ENCODE measurements around the gene IFI30. TPM values are rescaled to one million over a fixed set of nuclear protein-coding genes. Genes with fewer than 3 reads are reported as not detected.

The IFI30 gene
- total RNA-seq, 3 donors from 2014 or later = 46.6 to 122 (median 49.4) TPM

DNA sequence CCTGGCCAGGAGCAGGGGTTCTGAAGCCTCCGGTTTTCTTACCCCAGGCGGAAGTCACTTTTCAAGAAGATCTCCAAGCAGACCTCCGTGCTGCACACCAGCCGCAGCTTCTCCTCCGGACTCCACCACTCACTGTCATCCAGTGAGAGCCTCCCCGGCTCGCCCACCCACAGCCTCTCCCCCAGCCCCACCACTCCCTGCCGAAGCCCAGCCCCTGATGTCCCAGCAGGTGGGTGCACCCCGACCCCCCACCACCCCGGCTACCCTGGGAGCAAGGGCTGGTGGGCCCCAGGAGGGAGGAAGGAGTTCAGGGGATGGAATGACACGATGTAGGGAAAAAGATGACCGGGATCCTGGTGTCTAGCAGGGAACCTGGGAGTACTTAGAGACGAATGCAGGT, 26.2 kb upstream of the IFI30 start:
- Histone ChIP-seq H3K36me3 (ENCODE audit: low read depth) (no peaks in the 10 kb centered on the region), H3K9me3 (no peaks in the 10 kb centered on the region), H3K4me1 (ENCODE audit: low read depth) (peaks cover 6% of the 10 kb centered on the region), H3K4me3 (no peak overlapping the region)
- DNase-seq (peak in 1 of 3 donors; percentile 24), ATAC-seq (no peak)
- TF ChIP-seq, protein P1, sequence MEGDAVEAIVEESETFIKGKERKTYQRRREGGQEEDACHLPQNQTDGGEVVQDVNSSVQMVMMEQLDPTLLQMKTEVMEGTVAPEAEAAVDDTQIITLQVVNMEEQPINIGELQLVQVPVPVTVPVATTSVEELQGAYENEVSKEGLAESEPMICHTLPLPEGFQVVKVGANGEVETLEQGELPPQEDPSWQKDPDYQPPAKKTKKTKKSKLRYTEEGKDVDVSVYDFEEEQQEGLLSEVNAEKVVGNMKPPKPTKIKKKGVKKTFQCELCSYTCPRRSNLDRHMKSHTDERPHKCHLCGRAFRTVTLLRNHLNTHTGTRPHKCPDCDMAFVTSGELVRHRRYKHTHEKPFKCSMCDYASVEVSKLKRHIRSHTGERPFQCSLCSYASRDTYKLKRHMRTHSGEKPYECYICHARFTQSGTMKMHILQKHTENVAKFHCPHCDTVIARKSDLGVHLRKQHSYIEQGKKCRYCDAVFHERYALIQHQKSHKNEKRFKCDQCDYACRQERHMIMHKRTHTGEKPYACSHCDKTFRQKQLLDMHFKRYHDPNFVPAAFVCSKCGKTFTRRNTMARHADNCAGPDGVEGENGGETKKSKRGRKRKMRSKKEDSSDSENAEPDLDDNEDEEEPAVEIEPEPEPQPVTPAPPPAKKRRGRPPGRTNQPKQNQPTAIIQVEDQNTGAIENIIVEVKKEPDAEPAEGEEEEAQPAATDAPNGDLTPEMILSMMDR (IDR thresholded peaks at IDR 0.05) = no peak
- intact Hi-C loops (cut with DNase I, micrococcal nuclease) = no loop called here

DNA sequence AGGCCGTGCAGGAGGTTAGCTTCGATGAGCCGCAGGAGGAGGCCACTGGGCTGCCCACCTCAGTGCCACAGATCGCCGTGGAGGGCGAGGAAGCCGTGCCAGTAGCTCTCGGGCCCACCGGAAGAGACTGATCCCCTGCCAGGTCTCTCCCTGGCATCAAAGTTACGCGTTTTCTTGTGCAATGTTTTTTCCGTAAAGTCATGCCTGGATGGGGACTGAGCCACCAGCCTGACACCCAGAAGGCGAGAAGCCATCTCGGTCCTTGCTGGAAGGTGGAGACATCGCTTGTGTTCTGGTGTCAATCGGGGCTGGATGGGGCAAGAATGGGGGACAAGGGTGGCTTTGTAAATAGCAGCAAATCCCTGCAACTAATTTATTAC, 24.0 kb upstream of the IFI30 start:
- H3K9me3 ChIP-seq = no peaks in the 10 kb centered on the region
- H3K4me3 ChIP-seq = no peak overlapping the region
- no peak for DNase-seq
- intact Hi-C loops (cut with DNase I, micrococcal nuclease) = no loop called here
- TF ChIP-seq, protein P1 (IDR thresholded peaks at IDR 0.05) = no peak
- H3K36me3 ChIP-seq (ENCODE audit: low read depth) = peaks cover 4% of the 10 kb centered on the region
- ATAC-seq = no peak
- peaks cover 17% of the 10 kb centered on the region for H3K4me1 ChIP-seq (ENCODE audit: low read depth)

DNA sequence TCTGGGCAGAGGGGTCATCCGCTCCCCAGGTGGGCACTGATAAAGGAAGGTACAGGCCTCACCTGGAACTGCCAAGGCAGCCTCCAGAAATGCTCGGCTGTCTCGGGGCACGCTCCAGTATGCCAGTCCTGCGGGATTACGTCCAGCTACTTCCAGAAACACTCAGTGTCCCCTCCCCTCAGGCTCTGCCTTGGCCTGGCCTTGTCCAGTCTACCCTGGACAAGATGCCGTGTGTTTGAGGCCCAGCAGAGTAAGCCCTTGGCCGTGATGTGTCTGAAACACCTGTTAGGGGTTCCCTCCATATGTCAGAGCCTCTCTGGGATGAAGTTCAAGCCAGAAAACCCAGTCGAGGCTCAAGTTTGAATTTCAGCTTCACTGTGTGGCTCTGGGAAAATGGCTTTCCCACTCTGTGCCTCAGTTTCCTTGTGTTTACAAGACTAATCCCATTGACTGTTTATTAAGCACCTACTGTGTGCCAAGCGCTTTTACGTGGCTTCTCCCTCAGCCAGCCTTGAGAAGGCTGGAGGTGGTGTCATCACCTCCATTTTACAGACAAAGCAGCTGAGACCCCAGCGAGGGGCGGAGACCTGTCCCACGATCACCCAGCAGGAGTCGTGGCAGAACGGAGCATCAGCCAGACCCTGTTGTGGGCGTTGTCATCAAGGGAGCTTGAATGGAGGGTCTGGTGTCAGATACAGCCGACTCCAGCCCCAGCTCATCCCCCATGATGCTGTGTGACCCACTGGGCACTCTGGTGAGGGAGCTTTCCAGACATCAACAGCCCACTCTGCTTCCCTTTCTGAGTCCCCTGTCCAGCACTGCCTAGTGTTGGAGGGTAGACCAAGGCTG, 22.6 kb upstream of the IFI30 start:
- Histone ChIP-seq H3K4me3 (no peak overlapping the region), H3K36me3 (ENCODE audit: low read depth) (peaks cover 4% of the 10 kb centered on the region)
- intact Hi-C loops (cut with DNase I, micrococcal nuclease) = no loop called here

DNA sequence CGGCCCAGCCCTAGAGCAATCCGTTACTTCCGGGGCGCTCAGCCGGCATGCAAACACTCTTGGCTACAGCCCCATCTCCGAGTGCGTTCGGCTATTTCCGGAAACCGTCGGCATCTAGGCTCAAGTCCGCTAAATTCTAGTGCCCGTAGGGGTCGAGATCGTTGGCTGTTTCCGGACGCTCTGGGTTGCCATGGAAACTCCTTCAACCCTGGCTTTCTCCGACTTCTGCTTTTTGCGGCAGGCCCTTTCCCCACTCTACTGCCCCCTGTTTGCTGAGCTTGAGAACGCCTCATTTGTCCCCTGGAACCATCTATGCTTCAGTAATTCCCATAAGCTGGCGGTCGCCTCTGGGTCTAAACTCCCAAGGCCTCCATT, 21.2 kb upstream of the IFI30 start:
- H3K36me3 ChIP-seq (ENCODE audit: low read depth) = peaks cover 4% of the 10 kb centered on the region
- ATAC-seq (peak; percentile 74), DNase-seq (peak; percentile 98 to 100 (median 98))
- TF ChIP-seq, protein P1 (IDR thresholded peaks at IDR 0.05) = no peak
- H3K9me3 ChIP-seq = no peaks in the 10 kb centered on the region
- intact Hi-C loops (cut with DNase I, micrococcal nuclease) = no loop called here
- peak overlapping the region; percentile 29 for H3K4me3 ChIP-seq
- H3K4me1 ChIP-seq (ENCODE audit: low read depth) = peaks cover 39% of the 10 kb centered on the region

More for the DNA sequence above, 22.6 kb upstream of the IFI30 start:
- ATAC-seq = no peak
- peak in 2 of 3 donors; percentile 22 to 45 for DNase-seq
- TF ChIP-seq, protein P1 (IDR thresholded peaks at IDR 0.05) = no peak
- no peaks in the 10 kb centered on the region for H3K9me3 ChIP-seq
- H3K4me1 ChIP-seq (ENCODE audit: low read depth) = peaks cover 25% of the 10 kb centered on the region

DNA sequence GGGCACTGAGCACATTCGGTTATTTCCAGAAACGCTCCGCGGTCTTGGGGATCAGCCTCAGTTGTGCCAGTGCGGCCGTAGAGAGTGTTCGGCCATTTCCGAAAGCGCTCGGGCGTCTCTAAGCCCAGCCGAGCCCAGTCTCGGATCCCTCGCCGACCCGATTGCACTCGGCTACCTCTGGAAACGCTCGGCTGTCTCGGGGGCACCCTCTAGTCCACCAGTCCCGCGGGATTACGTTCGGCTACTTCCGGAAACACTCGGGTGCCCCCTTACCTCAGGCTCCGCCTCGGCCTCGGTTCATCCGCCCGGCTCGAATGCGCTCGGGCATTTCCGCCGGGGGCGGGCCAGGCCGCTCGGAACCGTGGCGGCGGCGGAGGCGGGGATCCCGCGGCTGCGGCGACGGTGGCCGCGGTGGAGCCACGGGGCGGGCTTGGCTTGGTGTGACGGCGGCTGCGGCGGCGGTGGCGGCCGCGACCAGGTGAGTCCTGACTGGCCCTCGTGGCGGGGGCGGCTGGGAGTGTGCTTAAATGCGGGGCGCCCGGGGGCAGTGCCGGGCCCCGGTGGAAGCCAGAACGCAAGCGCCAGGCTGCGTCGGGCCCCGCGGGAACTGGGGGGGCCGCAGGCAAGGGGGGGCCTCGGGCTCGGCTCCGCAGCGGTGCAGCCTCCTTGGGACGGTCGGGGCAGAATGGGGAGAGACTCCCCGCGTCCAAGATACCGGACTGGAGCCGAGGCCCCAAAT, 20.6 kb upstream of the IFI30 start, which contains the start of gene PIK3R2:
Gene PIK3R2 (plus strand): TSS at position 347 of the 739 bp plus-strand sequence. CDS start 2,717 bp downstream, outside the sequence.
- Histone ChIP-seq H3K4me3 (peak within 1 kb of the TSS; percentile 29), H3K9me3 (no peaks in the 10 kb centered on the region), H3K4me1 (ENCODE audit: low read depth) (peaks cover 43% of the 10 kb centered on the region), H3K36me3 (ENCODE audit: low read depth) (peaks cover 4% of the 10 kb centered on the region)
- ATAC-seq = peak; percentile 85
- TF ChIP-seq, protein P1 (IDR thresholded peaks at IDR 0.05) = no peak
- intact Hi-C loops (cut with DNase I, micrococcal nuclease) = no loop called here
- DNase-seq = peak; percentile 99 to 100 (median 100)

Measured in mucosa of descending colon (tissue), 3 donors.